Upper lobe of right lung (tissue), 1 donor: ENCODE data around the gene PLAA. TPM values are rescaled to one million over a fixed set of nuclear protein-coding genes. Genes with fewer than 3 reads are reported as not detected.

Experiments
- ATAC-seq: fragments of 200-7000 bp; cut with Tn5 transposase; one replicate; pipeline ENCODE4 v1.9.1; 2020; ENCODE audit warnings: mild to moderate bottlenecking, moderate library complexity
- DNase-seq: peaks from one replicate; pipeline ENCODE4 v3.0.0-alpha.2; 2020
- H3K27ac ChIP-seq: fragments of 200-600 bp; one replicate; pipeline ENCODE4 v1.8.0; 2022
- H3K27me3 ChIP-seq: fragments of 200-600 bp; one replicate; pipeline ENCODE4 v1.8.0; 2022; ENCODE audit warnings: mild to moderate bottlenecking
- H3K36me3 ChIP-seq: fragments of 200-600 bp; one replicate; pipeline ENCODE4 v1.8.0; 2022
- H3K4me1 ChIP-seq: fragments of 200-600 bp; one replicate; pipeline ENCODE4 v1.8.0; 2022
- H3K4me3 ChIP-seq: fragments of 200-600 bp; one replicate; pipeline ENCODE4 v1.8.0; 2022; ENCODE audit warnings: mild to moderate bottlenecking
- H3K9me3 ChIP-seq: fragments of 200-600 bp; one replicate; pipeline ENCODE4 v1.8.0; 2022
- intact Hi-C: fragments of 100-400 bp; cut with DNase I; formaldehyde crosslinking; loops from one replicate; pipeline ENCODE4 v1.11.0; 2022
- total RNA-seq: library from RNA; stranded (reverse); fragmentation: NEBNext Ultra II Directional; extraction: Animal tissue kit (Norgen Biotek cat#: 25700); gene quantifications from one replicate; pipeline ENCODE4 v1.2.1, GENCODE V29; 2021
- TF ChIP-seq, protein P1 (sequence below): fragments of 200-600 bp; IDR thresholded peaks from one replicate; pipeline ENCODE4 v1.8.0; 2022; ENCODE audit warnings: antibody characterized with exemption
- donor health status: DM: no; HTN: yes; CAD: no; lungs with severe emphysema.

PLAA gene
- total RNA-seq, 1 donor from 2014 or later = 22.1 TPM

DNA sequence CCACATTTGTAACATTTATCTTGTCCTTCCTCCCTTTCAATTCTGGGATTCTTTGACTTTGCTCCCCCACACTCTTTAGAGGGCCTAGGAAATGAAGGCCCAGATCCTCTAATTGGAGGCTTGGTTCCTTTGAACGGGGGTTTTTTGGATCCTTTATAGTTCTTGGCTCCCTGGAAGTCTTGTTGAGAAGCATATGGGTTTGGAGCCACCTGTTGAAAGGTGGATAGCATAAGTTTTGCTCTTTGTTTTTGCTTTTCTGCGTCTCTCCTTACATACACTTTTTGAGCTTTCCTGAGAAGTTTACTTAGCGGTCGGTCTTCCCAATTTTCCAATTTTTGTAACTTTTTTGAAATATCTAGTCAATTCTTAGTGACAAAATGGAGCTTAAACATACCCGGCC is 26.9 kb upstream of the PLAA start:
- Histone ChIP-seq H3K36me3 (no peaks in the 10 kb centered on the region), H3K9me3 (no peaks in the 10 kb centered on the region), H3K4me3 (no peak overlapping the region), H3K27me3 (no peaks in the 10 kb centered on the region), H3K4me1 (no peaks in the 10 kb centered on the region), H3K27ac (no peak overlapping the region)
- intact Hi-C loops = no loop called here
- TF ChIP-seq, protein P1, sequence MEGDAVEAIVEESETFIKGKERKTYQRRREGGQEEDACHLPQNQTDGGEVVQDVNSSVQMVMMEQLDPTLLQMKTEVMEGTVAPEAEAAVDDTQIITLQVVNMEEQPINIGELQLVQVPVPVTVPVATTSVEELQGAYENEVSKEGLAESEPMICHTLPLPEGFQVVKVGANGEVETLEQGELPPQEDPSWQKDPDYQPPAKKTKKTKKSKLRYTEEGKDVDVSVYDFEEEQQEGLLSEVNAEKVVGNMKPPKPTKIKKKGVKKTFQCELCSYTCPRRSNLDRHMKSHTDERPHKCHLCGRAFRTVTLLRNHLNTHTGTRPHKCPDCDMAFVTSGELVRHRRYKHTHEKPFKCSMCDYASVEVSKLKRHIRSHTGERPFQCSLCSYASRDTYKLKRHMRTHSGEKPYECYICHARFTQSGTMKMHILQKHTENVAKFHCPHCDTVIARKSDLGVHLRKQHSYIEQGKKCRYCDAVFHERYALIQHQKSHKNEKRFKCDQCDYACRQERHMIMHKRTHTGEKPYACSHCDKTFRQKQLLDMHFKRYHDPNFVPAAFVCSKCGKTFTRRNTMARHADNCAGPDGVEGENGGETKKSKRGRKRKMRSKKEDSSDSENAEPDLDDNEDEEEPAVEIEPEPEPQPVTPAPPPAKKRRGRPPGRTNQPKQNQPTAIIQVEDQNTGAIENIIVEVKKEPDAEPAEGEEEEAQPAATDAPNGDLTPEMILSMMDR = no peak
- no peak for ATAC-seq
- DNase-seq = no peak

DNA sequence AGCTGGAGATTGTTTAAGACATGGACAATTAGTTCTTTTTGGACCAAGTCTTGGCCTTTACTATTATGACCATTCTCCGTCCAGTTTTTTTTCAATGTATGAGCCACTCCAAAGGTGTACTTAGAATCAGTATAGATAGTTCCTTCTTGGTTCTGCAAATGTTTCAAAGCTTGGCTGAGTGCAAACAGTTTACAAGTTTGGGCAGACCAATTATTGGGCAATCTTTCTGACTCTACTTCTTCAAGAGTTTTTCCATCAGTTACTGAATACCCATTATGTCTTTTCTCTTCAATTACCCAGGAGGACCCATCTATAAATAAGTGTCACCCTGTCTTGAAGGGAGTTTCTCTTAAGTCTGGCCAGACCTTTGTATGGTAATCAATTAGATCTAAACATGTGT is 24.7 kb upstream of the PLAA start:
- Histone ChIP-seq H3K27ac (no peak overlapping the region), H3K4me3 (no peak overlapping the region), H3K27me3 (no peaks in the 10 kb centered on the region), H3K9me3 (no peaks in the 10 kb centered on the region), H3K36me3 (no peaks in the 10 kb centered on the region), H3K4me1 (no peaks in the 10 kb centered on the region)
- ATAC-seq = no peak
- no peak for DNase-seq
- TF ChIP-seq, protein P1 = no peak
- intact Hi-C loops = no loop called here

DNA sequence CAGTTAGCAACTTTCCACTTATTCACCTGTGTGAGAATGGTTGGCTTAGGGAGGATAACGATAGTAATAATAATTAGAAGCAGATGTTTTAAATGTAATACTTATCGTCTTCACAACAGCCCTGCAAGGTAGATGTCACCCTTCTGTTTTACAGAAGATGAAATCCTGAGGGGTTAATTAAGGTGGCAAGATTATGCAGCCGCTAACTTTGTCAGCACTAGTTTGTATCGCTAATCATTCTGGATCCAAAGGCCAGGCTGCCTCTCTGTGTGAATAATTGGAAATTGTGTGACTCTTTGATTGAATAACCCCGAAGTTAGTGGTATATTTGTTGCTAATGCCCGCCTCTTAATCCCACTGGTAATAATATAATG is 9.8 kb upstream of the PLAA start:
- TF ChIP-seq, protein P1 = no peak
- DNase-seq = no peak
- no peak for ATAC-seq
- peaks cover 9% of the 10 kb centered on the region for H3K4me1 ChIP-seq
- intact Hi-C loops = no loop called here
- H3K27ac ChIP-seq = peak overlapping the region; percentile 88
- no peaks in the 10 kb centered on the region for H3K27me3 ChIP-seq
- H3K36me3 ChIP-seq = no peaks in the 10 kb centered on the region
- H3K9me3 ChIP-seq = no peaks in the 10 kb centered on the region
- peak overlapping the region; percentile 55 for H3K4me3 ChIP-seq

DNA sequence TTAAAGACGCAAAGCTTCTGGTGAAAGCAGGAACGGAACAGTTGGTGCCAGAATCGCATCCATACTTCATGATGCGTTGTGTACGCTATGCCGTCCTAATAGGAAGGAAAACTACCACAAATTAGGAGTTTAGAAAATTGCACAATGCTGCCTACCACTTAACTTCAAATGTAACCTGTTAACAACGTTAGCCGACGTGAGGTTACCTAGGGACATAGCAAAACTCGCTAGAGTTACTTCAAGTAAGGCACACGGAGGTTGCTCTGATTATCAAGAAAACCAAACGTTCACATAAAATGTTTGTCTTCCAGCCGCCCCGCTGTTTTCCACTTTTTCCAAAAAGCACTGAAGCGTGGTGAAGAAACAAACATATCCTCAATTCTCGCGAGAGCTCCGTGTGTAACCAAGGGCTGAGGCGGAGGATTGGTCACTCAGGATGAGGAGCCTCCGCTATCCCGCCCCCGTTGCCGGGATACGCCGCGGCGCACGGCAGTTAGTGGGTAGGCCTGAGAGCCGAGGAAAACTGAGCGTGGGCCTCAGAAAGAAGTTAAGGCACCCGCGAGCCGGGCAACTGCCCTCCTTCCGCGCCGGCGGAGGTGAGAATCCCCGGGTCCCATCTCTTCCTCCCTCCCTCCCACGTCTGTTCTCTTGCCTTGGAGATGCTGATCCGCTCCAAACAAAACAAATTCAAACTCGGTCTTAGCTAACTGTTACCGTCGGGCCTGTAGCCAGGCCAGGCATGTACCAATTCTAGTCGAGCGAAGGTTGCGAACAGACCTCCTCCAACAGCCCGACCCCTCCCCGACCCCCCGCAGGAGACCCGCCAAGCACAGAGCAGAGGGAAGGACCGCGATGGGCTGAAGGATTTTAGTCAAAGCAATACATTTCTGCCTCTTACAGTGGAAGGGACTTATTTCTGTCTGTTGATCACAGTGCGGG is 9.1 kb upstream of the PLAA start, which contains the start of gene IFT74:
Gene IFT74 (plus strand): TSS at position 492 of the 939 bp plus-strand sequence. CDS start 5,556 bp downstream, outside the sequence.
- DNase-seq (peak; percentile 98), ATAC-seq (peak; percentile 100)
- Histone ChIP-seq H3K9me3 (no peaks in the 10 kb centered on the region), H3K27ac (peak within 1 kb of the TSS; percentile 88), H3K4me3 (peak within 1 kb of the TSS; percentile 55), H3K36me3 (no peaks in the 10 kb centered on the region), H3K4me1 (peaks cover 9% of the 10 kb centered on the region), H3K27me3 (no peaks in the 10 kb centered on the region)
- TF ChIP-seq, protein P1 = no peak
- intact Hi-C loops = no loop called here

DNA sequence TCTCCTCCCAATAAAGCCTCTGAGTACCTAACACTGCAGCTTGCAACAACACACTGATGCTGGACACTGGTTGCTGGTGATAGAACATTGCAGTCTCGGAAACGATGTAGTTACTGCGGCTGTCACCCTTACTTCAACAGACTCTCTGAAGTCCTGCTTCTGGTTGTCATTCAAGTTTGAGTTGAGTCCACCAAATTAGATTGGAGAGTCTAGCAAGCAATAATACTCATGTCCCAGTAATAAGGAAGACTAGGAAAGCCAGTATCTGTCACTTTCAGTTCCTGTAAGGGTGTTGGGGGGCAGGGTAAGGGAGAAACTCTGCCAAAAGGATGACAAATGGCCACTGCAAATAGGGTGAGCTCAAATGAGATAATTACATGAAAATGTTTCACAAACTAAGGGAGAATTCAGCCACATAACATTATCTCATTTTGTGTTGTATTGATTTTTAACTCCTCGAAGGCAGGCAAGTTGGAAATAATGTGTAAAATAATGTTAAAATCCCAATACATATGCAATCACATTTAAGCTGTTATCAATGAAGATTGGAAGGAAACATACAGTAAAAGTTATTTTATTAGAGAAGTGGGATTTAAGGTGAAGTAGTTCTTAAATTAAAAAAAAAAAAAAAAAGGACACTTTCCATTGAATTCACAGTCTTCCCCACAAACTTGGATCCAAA is 8.3 kb upstream of the PLAA start:
- H3K27me3 ChIP-seq = no peaks in the 10 kb centered on the region
- TF ChIP-seq, protein P1 = no peak
- H3K36me3 ChIP-seq = no peaks in the 10 kb centered on the region
- intact Hi-C loops = no loop called here
- H3K4me1 ChIP-seq = peaks cover 9% of the 10 kb centered on the region
- peak overlapping the region; percentile 88 for H3K27ac ChIP-seq
- H3K9me3 ChIP-seq = no peaks in the 10 kb centered on the region
- ATAC-seq = peak; percentile 57
- H3K4me3 ChIP-seq = peak overlapping the region; percentile 55
- no peak for DNase-seq
